ENCODE measurements around the gene ALAS1. TPM values are rescaled to one million over a fixed set of nuclear protein-coding genes. Genes with fewer than 3 reads are reported as not detected.

The ALAS1 gene
- total RNA-seq, 1 experiment from 2014 or later: 29.2 TPM

DNA sequence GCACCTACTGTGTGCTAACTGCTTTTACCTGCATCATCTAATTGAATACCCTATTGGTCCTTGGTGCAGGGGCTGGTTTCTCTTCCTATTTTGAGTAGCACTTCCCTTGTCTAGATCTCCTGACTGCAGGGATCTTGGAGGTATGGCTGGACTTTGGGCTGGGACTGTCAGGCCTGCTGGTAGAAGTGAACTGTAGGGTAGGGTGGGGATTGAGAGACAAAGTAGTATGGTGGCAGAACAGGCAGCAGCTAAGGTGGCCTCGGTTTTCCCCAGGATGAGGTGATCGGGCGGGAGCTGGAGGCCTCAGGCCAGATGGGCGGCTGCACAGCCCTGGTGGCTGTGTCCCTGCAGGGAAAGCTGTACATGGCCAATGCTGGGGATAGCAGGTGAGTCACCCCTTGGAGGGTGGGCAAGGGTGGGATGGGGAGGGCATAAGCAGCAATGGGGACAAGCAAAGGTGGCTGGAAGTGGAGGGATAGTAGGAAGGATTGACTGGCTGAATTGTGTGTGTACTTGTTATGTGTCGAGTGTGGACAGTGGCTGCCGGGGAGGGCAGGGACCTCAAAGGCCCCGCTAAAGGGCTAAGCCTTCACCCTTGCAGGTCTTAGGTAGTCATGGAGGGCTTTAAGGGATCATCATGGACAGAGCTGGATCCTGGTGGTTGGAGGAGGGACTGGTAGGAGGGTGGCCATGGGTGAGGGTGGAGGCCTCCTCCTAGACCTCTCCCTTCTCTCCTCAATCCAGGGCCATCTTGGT lies 49.6 kb downstream of the ALAS1 start:
- ChIA-PET CTCF (interaction anchor here (0.6 to 2.8 kb wide), 4 partner anchors 17 to 44 kb away, joined by 3 to 15 read pairs (median 4); no protein-coding TSS in a partner anchor), POLR2A (interaction anchor here (0.7 to 2.7 kb wide), 6 partner anchors 10 to 30 kb away, joined by 3 to 14 read pairs (median 3); partner anchors contain the start of gene WDR82)
- intact Hi-C loops (cut with micrococcal nuclease): no loop called here
- no peak overlapping the region for H3K27ac Mint-ChIP-seq (ENCODE audit: low read depth, unreplicated experiment)
- H3K27me3 Mint-ChIP-seq (ENCODE audit: insufficient read depth, unreplicated experiment): no peaks in the 10 kb centered on the region
- peaks cover 10% of the 10 kb centered on the region for H3K4me1 Mint-ChIP-seq (ENCODE audit: insufficient read depth, unreplicated experiment)
- DNase-seq (ENCODE audit: unreplicated experiment): no peak
- H3K36me3 Mint-ChIP-seq (ENCODE audit: insufficient read depth, unreplicated experiment): peaks cover 26% of the 10 kb centered on the region
- H3K9me3 Mint-ChIP-seq (ENCODE audit: unreplicated experiment): no peaks in the 10 kb centered on the region
- BruUV-seq (replicated peaks): no TSS peak
- TF ChIP-seq, protein P1, sequence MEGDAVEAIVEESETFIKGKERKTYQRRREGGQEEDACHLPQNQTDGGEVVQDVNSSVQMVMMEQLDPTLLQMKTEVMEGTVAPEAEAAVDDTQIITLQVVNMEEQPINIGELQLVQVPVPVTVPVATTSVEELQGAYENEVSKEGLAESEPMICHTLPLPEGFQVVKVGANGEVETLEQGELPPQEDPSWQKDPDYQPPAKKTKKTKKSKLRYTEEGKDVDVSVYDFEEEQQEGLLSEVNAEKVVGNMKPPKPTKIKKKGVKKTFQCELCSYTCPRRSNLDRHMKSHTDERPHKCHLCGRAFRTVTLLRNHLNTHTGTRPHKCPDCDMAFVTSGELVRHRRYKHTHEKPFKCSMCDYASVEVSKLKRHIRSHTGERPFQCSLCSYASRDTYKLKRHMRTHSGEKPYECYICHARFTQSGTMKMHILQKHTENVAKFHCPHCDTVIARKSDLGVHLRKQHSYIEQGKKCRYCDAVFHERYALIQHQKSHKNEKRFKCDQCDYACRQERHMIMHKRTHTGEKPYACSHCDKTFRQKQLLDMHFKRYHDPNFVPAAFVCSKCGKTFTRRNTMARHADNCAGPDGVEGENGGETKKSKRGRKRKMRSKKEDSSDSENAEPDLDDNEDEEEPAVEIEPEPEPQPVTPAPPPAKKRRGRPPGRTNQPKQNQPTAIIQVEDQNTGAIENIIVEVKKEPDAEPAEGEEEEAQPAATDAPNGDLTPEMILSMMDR (IDR thresholded peaks at IDR 0.05; ENCODE audit: unreplicated experiment): no peak
- no peak overlapping the region for H3K4me3 Mint-ChIP-seq (ENCODE audit: unreplicated experiment)

DNA sequence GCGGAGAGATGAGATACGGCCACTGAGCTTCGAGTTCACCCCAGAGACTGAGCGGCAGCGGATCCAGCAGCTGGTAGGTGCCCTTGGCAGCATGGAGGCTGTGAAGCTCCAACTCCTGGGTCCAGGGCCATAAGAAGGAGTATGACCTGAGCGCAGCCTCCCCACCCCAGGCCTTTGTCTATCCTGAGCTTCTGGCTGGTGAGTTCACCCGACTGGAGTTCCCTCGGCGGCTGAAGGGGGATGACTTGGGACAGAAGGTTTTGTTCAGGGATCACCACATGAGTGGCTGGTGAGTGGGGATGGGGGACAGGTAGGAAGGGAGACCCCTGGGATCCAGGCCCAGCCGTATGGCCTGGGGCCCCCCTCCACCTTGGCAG lies 50.2 kb downstream of the ALAS1 start:
- ChIA-PET POLR2A (interaction anchor here (0.8 to 2.7 kb wide), 4 partner anchors 9 to 30 kb away, joined by 3 to 14 read pairs (median 3); partner anchors contain the start of genes TWF2 and WDR82), CTCF (interaction anchor here (0.6 to 2.8 kb wide), 5 partner anchors 16 to 44 kb away, joined by 3 to 15 read pairs (median 4); no protein-coding TSS in a partner anchor)
- Mint-ChIP-seq H3K36me3 (ENCODE audit: insufficient read depth, unreplicated experiment) (peaks cover 32% of the 10 kb centered on the region), H3K9me3 (ENCODE audit: unreplicated experiment) (no peaks in the 10 kb centered on the region), H3K4me3 (ENCODE audit: unreplicated experiment) (no peak overlapping the region), H3K27me3 (ENCODE audit: insufficient read depth, unreplicated experiment) (no peaks in the 10 kb centered on the region), H3K4me1 (ENCODE audit: insufficient read depth, unreplicated experiment) (peaks cover 10% of the 10 kb centered on the region), H3K27ac (ENCODE audit: low read depth, unreplicated experiment) (no peak overlapping the region)
- DNase-seq (ENCODE audit: unreplicated experiment): no peak
- intact Hi-C loops (cut with micrococcal nuclease): no loop called here
- no TSS peak for BruUV-seq (replicated peaks)
- TF ChIP-seq, protein P1 (IDR thresholded peaks at IDR 0.05; ENCODE audit: unreplicated experiment): no peak

DNA sequence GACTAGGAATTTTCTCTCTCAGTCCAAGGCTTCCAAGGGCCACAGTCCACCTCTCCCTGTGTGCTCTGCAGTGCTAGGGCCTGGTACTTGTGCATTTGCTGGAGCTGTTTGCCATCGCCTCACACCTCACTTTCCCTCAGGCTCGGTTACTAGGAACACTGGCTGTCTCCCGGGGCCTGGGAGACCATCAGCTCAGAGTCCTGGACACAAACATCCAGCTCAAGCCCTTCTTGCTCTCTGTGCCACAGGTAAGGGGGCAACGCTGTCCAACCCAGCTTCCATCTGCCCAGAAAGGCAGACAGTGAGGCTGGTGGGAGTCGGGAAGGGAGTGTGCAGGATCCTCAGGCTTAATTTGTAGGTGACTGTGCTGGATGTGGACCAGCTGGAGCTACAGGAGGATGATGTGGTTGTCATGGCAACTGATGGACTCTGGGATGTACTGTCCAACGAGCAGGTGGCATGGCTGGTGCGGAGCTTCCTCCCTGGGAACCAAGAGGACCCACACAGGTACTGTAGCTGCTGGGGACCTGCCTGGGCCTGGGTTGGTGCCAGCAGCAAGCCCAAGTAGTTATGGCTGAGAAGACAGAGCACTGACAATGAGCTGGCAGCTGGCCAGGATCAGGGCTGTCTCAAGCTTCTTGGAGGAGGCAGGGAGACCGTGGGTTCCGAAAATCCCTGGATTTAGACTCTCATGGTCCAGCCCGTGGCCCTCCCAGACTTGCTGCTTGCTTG lies 51.0 kb downstream of the ALAS1 start:
- no TSS peak for BruUV-seq (replicated peaks)
- DNase-seq (ENCODE audit: unreplicated experiment): peak; percentile 54
- peaks cover 37% of the 10 kb centered on the region for H3K36me3 Mint-ChIP-seq (ENCODE audit: insufficient read depth, unreplicated experiment)
- no peak overlapping the region for H3K27ac Mint-ChIP-seq (ENCODE audit: low read depth, unreplicated experiment)
- peaks cover 10% of the 10 kb centered on the region for H3K4me1 Mint-ChIP-seq (ENCODE audit: insufficient read depth, unreplicated experiment)
- no peak overlapping the region for H3K4me3 Mint-ChIP-seq (ENCODE audit: unreplicated experiment)
- CTCF ChIA-PET: interaction anchor here (0.6 to 2.8 kb wide), 6 partner anchors 10 to 93 kb away, joined by 3 to 15 read pairs (median 4); partner anchors contain the start of genes TWF2 and WDR82
- TF ChIP-seq, protein P1 (IDR thresholded peaks at IDR 0.05; ENCODE audit: unreplicated experiment): no peak
- no peaks in the 10 kb centered on the region for H3K27me3 Mint-ChIP-seq (ENCODE audit: insufficient read depth, unreplicated experiment)
- H3K9me3 Mint-ChIP-seq (ENCODE audit: unreplicated experiment): no peaks in the 10 kb centered on the region
- intact Hi-C loops (cut with micrococcal nuclease): no loop called here
- POLR2A ChIA-PET: interaction anchor here (0.5 to 2.7 kb wide), 7 partner anchors 8 to 29 kb away, joined by 3 to 14 read pairs (median 3); partner anchors contain the start of genes TWF2 and WDR82

DNA sequence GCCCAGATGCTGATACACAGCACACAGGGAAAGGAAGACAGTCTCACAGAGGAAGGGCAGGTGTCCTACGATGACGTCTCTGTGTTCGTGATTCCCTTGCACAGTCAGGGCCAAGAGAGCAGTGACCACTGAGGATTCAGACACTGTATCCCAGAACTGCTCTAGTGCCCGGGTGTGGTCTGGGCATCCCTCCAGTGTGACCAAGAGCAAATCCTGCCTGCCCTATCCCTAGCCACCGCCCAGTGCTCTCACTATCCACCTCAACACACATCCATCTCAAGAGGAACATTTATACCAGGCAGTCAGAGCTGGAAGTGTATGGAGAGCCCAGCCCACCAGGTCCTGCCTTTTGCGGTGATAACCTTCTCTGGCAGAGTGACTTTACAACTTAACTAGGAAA lies 51.7 kb downstream of the ALAS1 start:
- Mint-ChIP-seq H3K4me1 (ENCODE audit: insufficient read depth, unreplicated experiment) (peaks cover 4% of the 10 kb centered on the region), H3K27me3 (ENCODE audit: insufficient read depth, unreplicated experiment) (no peaks in the 10 kb centered on the region), H3K4me3 (ENCODE audit: unreplicated experiment) (no peak overlapping the region), H3K27ac (ENCODE audit: low read depth, unreplicated experiment) (no peak overlapping the region), H3K36me3 (ENCODE audit: insufficient read depth, unreplicated experiment) (peaks cover 43% of the 10 kb centered on the region), H3K9me3 (ENCODE audit: unreplicated experiment) (no peaks in the 10 kb centered on the region)
- ChIA-PET POLR2A (interaction anchor here (1.0 to 2.7 kb wide), 4 partner anchors 9 to 28 kb away, joined by 3 to 14 read pairs (median 4); partner anchors contain the start of gene WDR82), CTCF (interaction anchor here (0.6 to 2.8 kb wide), 4 partner anchors 11 to 251 kb away, joined by 3 to 15 read pairs (median 3); partner anchors contain the start of genes TWF2 and WDR82)
- TF ChIP-seq, protein P1 (IDR thresholded peaks at IDR 0.05; ENCODE audit: unreplicated experiment): no peak
- no peak for DNase-seq (ENCODE audit: unreplicated experiment)
- BruUV-seq (replicated peaks): no TSS peak
- intact Hi-C loops (cut with micrococcal nuclease): no loop called here

Data from MCF 10A (cell line).